ENCODE results near the gene LRP6.

GRCh38 chr12:12209043-12209442 is 57.8 kb downstream of the LRP6 start:
- TF ChIP-seq CTCF (IDR thresholded peaks at IDR 0.05) (no peak), POLR2A (IDR thresholded peaks at IDR 0.05) (no peak)
